Measurements from ENCODE around the gene BEND2. TPM values are rescaled to one million over a fixed set of nuclear protein-coding genes. Genes with fewer than 3 reads are reported as not detected.

Gene BEND2
- total RNA-seq, 1 donor from 2014 or later = not detected

DNA sequence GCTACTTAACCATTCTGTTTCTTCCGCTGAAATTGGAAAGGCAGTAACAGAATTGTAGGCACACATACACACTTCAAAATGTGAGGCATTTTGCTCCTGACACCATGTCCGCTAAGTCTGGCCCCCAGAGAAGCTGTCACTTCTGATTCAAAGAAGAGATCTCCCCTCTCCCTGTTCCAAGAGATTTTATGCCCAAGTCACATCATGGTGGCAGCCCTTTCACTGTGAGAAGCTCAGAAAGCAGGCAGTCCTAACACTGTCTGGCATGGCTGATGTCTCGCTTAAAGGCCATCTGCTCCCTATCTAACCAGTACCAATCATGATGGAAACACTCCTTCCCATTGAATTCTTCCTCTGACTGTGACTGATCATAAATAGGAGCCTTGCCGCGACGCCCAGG lies 83.9 kb downstream of the BEND2 start:
- no peak for DNase-seq

DNA sequence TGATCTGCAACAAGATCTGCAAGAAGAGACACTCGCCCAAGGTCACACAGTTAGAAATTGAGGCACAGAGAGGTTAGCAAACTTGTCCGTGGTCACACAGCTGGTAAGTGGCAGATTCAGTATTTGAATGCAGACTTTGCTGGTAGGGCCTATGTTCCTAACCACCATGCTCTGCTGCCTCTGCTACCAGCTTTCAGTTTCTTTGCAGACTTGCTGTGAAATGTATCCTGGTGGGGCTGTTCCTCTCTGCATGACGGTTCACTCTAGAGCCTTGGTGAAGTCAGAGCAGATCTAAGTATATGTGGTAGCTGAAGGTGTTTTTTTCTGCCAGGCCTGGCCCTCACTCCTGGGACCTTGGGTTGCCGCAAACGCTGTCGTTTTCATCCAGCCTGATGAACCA lies 87.1 kb downstream of the BEND2 start:
- DNase-seq = no peak

DNA sequence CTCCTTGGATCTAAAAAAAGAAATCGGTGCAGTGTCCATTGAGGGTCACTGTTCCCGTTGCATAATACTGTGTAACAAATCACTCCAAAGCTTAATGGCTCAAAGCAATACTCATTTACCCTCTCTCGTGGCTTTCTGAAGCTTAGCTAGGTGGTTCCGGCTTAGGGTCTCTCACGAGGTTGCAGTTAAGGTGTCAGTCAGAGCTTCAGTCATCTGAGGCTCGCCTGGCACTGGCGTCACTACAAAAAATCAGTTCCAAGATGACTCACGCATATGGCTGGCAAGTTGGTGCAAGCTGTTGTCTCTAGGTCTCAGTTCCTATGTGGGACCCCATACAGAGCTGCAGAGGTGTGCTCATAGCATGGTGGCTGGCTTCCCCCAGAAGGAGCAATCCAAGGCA lies 91.0 kb downstream of the BEND2 start:
- DNase-seq = no peak

DNA sequence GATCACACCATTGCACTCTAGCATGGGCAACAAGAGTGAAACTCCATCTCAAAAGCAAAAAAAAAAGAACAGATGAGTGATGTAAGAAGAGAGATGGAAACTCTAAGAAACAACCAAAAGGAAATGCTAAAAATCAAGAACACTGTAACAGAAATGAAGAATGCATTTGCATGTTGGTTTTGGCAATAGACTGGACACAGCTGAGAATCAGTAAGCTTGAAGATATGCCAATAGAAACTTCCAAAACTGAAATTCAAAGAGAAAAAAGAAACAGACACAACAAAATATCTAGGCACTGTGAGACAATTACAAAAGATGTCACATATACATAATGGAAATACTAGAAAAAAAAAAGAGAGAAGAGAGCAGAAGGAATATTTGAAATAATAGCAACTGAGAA lies 93.7 kb downstream of the BEND2 start:
- DNase-seq = no peak

DNA sequence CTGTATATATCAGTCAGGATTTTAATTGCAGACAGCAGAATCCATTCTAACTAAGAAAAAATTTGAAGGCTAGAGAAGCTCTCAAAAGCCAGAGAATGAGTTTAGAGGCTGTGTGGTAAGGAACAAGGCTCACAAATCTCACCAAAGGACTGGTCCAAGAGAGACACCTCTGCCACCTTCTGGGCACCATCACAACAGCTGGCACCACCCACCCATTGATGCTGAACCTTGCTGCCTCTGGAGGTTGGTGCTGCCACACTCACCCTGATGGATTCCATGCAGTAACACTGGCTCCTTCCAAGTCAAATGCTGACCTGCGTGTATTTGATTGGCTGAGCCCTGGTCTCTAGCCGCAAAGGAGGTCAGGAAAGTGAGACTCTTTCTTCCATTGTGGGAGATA lies 100.8 kb downstream of the BEND2 start:
- no peak for DNase-seq

Other genes starting within 250 kb of the BEND2 start
- gene SCML2, start 133.8 kb upstream of the BEND2 start, total RNA-seq = 7.4 TPM
- gene CDKL5, start 204.7 kb upstream of the BEND2 start, total RNA-seq = 8.1 TPM